Measurements from ENCODE around the gene IQCK. TPM values are rescaled to one million over a fixed set of nuclear protein-coding genes. Genes with fewer than 3 reads are reported as not detected.

The IQCK gene
- total RNA-seq, 1 experiment from 2014 or later = 24.1 TPM

GRCh38 chr16:19810817-19811731 is 93.0 kb downstream of the IQCK start:
- peak; percentile 98 for DNase-seq (ENCODE audit: low read depth)
- in situ Hi-C loops (cut with HindIII; ENCODE audit: low pct_unique_long_range_greater_than_20kb, low sequenced_read_pairs) = no loop called here

- no peak for DNase-seq (ENCODE audit: low read depth)
- in situ Hi-C loops (cut with HindIII; ENCODE audit: low pct_unique_long_range_greater_than_20kb, low sequenced_read_pairs) = no loop called here
Measured at GRCh38 chr16:19812986-19813385, 94.9 kb downstream of the IQCK start.

GRCh38 chr16:19815418-19815817 is 97.3 kb downstream of the IQCK start:
- in situ Hi-C loops (cut with HindIII; ENCODE audit: low pct_unique_long_range_greater_than_20kb, low sequenced_read_pairs) = no loop called here
- DNase-seq (ENCODE audit: low read depth) = no peak

GRCh38 chr16:19817122-19817521 is 99.1 kb downstream of the IQCK start:
- in situ Hi-C loops (cut with HindIII; ENCODE audit: low pct_unique_long_range_greater_than_20kb, low sequenced_read_pairs) = no loop called here
- no peak for DNase-seq (ENCODE audit: low read depth)

GRCh38 chr16:19817875-19818274 is 99.8 kb downstream of the IQCK start:
- in situ Hi-C loops (cut with HindIII; ENCODE audit: low pct_unique_long_range_greater_than_20kb, low sequenced_read_pairs) = no loop called here
- no peak for DNase-seq (ENCODE audit: low read depth)

GRCh38 chr16:19822533-19822932 is 104.5 kb downstream of the IQCK start:
- in situ Hi-C loops (cut with HindIII; ENCODE audit: low pct_unique_long_range_greater_than_20kb, low sequenced_read_pairs) = no loop called here
- no peak for DNase-seq (ENCODE audit: low read depth)

GRCh38 chr16:19823322-19823721 is 105.3 kb downstream of the IQCK start:
- in situ Hi-C loops (cut with HindIII; ENCODE audit: low pct_unique_long_range_greater_than_20kb, low sequenced_read_pairs) = no loop called here
- DNase-seq (ENCODE audit: low read depth) = no peak

GRCh38 chr16:19824216-19824615 is 106.1 kb downstream of the IQCK start:
- in situ Hi-C loops (cut with HindIII; ENCODE audit: low pct_unique_long_range_greater_than_20kb, low sequenced_read_pairs) = no loop called here
- no peak for DNase-seq (ENCODE audit: low read depth)

- in situ Hi-C loops (cut with HindIII; ENCODE audit: low pct_unique_long_range_greater_than_20kb, low sequenced_read_pairs) = no loop called here
- DNase-seq (ENCODE audit: low read depth) = no peak
Measured at GRCh38 chr16:19829844-19830692, 112.0 kb downstream of the IQCK start.

GRCh38 chr16:19830902-19831560 is 113.0 kb downstream of the IQCK start:
- in situ Hi-C loops (cut with HindIII; ENCODE audit: low pct_unique_long_range_greater_than_20kb, low sequenced_read_pairs) = no loop called here
- DNase-seq (ENCODE audit: low read depth) = no peak

GRCh38 chr16:19831678-19832077 is 113.6 kb downstream of the IQCK start:
- in situ Hi-C loops (cut with HindIII; ENCODE audit: low pct_unique_long_range_greater_than_20kb, low sequenced_read_pairs) = no loop called here
- peak; percentile 39 for DNase-seq (ENCODE audit: low read depth)

- DNase-seq (ENCODE audit: low read depth) = no peak
- in situ Hi-C loops (cut with HindIII; ENCODE audit: low pct_unique_long_range_greater_than_20kb, low sequenced_read_pairs) = no loop called here
Measured at GRCh38 chr16:19833176-19833575, 115.1 kb downstream of the IQCK start.

GRCh38 chr16:19833581-19833980 is 115.5 kb downstream of the IQCK start:
- DNase-seq (ENCODE audit: low read depth) = no peak
- in situ Hi-C loops (cut with HindIII; ENCODE audit: low pct_unique_long_range_greater_than_20kb, low sequenced_read_pairs) = no loop called here

- in situ Hi-C loops (cut with HindIII; ENCODE audit: low pct_unique_long_range_greater_than_20kb, low sequenced_read_pairs) = no loop called here
- no peak for DNase-seq (ENCODE audit: low read depth)
Measured at GRCh38 chr16:19835196-19835595, 117.1 kb downstream of the IQCK start.

- no peak for DNase-seq (ENCODE audit: low read depth)
- in situ Hi-C loops (cut with HindIII; ENCODE audit: low pct_unique_long_range_greater_than_20kb, low sequenced_read_pairs) = no loop called here
Measured at GRCh38 chr16:19835968-19836421, 117.9 kb downstream of the IQCK start.

GRCh38 chr16:19837331-19837980 is 119.4 kb downstream of the IQCK start:
- in situ Hi-C loops (cut with HindIII; ENCODE audit: low pct_unique_long_range_greater_than_20kb, low sequenced_read_pairs) = no loop called here
- no peak for DNase-seq (ENCODE audit: low read depth)

- no peak for DNase-seq (ENCODE audit: low read depth)
- in situ Hi-C loops (cut with HindIII; ENCODE audit: low pct_unique_long_range_greater_than_20kb, low sequenced_read_pairs) = no loop called here
Measured at GRCh38 chr16:19837984-19838707, 120.1 kb downstream of the IQCK start.
